ENCODE measurements around the gene REP15. TPM values are rescaled to one million over a fixed set of nuclear protein-coding genes. Genes with fewer than 3 reads are reported as not detected.
"Not testable (repeated sequence)": the region's sequence is repeated elsewhere in the genome, so short reads cannot be mapped to it uniquely, and the experiment has no call there.

Gene REP15
- total RNA-seq, 1 experiment from 2014 or later: 1.3 TPM

DNA sequence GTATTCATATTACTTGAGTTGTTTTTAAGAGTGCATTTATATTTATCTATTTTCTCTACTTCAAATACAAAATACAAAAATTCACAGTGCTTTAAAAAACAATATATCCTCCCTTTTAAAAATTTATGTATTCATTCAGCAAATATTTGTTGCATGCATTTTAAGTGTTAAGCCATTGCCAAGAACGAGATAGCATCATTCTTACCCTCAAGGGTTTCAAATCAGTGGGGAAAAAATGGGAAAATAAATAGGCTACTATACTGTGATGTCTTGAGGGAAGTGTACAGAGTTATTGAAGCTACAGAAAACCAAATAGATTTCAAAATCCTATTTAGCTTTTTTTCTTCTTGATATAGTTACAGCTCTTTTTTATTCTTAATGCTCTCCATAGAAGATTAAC is 37.5 kb downstream of the REP15 start:
- peaks cover 2 to 45% (median 38%) of the 10 kb centered on the region in 3 experiments; a peak in 6 of 7 replicates for H3K36me3 Mint-ChIP-seq (ENCODE audit: insufficient read depth in 1 of 3, low read depth in 3 of 3)
- no peak overlapping the region for H2BK20ac ChIP-seq (ENCODE audit: low read depth, low read length, poor library complexity, severe bottlenecking)

DNA sequence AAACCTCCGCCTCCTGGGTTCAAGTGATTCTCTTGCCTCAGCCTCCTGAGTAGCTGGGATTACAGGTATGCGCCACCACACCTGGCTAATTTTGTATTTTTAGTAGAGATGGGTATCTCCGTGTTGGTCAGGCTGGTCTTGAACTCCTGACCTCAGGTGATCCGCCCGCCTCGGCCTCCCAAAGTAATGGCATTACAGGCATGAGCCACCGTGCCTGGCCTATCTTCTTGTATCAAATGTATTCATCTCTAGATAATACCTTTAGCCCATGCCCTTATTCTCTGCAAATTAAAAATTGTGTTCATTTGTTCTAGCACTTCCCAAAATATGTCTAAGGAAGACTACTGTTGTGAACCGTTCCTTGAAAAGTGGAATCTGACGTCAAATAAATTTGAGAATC is 38.1 kb downstream of the REP15 start:
- not testable (repeated sequence) for H2BK12ac ChIP-seq (ENCODE audit: insufficient read length, low read depth, low read length); DNase-seq; H3K23me2 ChIP-seq (ENCODE audit: insufficient read length, low read depth, low read length, poor library complexity, severe bottlenecking); H2AK5ac ChIP-seq (ENCODE audit: insufficient read length, low read length); H4K5ac ChIP-seq (ENCODE audit: insufficient read length, low read depth, low read length); H3K27ac Mint-ChIP-seq; H3K4me1 ChIP-seq (ENCODE audit: insufficient read depth, low read length); H2BK120ac ChIP-seq (ENCODE audit: low read depth, low read length, poor library complexity, severe bottlenecking); H3K4me2 ChIP-seq (ENCODE audit: insufficient read depth, insufficient read length, low read length); H4K20me1 ChIP-seq (ENCODE audit: control insufficient read depth, insufficient read depth, insufficient read length); H3K4me1 Mint-ChIP-seq; H3T11ph ChIP-seq (ENCODE audit: low read length); H2BK5ac ChIP-seq (ENCODE audit: insufficient read length, low read length); H3K9me3 ChIP-seq (ENCODE audit: control insufficient read depth, low read depth, low read length); H3K4ac ChIP-seq (ENCODE audit: low read depth, low read length); H4K91ac ChIP-seq (ENCODE audit: insufficient read length, low read depth, low read length); H3K23ac ChIP-seq (ENCODE audit: insufficient read length, low read depth, low read length); H2BK20ac ChIP-seq (ENCODE audit: low read depth, low read length, poor library complexity, severe bottlenecking); H3K27me3 Mint-ChIP-seq (ENCODE audit: low read depth); H3K14ac ChIP-seq (ENCODE audit: insufficient read depth, low read length); H3K27ac ChIP-seq (ENCODE audit: insufficient read length, low read depth, low read length); H3K79me2 ChIP-seq (ENCODE audit: insufficient read depth, low read length); H3K27me3 ChIP-seq (ENCODE audit: insufficient read depth, low read length); H3K4me3 Mint-ChIP-seq; H3K18ac ChIP-seq (ENCODE audit: insufficient read length, low read depth, low read length); H4K8ac ChIP-seq (replicated peaks; ENCODE audit: insufficient read length, low read depth, low read length); H3K79me1 ChIP-seq (ENCODE audit: insufficient read depth, low read depth, low read length, poor library complexity, severe bottlenecking); H2AFZ ChIP-seq (ENCODE audit: low read length); H3K56ac ChIP-seq (ENCODE audit: insufficient read length, low read depth, low read length); H3K9me3 Mint-ChIP-seq; H2BK15ac ChIP-seq (ENCODE audit: low read depth, low read length); H3K9ac ChIP-seq (ENCODE audit: extremely low read depth, insufficient read length, low read length)
- peaks cover 2 to 48% (median 38%) of the 10 kb centered on the region in 3 experiments; a peak in 6 of 7 replicates for H3K36me3 Mint-ChIP-seq (ENCODE audit: insufficient read depth in 1 of 3, low read depth in 3 of 3)
- WGBS (ENCODE audit: extremely low coverage, insufficient read length, low lambda C conversion rate): no CpG with 5 or more reads among the region's 9 CpGs

More for the DNA sequence above, 37.5 kb downstream of the REP15 start:
- Histone ChIP-seq H3K4me2 (ENCODE audit: insufficient read depth, insufficient read length, low read length) (no peak overlapping the region), H2BK120ac (ENCODE audit: low read depth, low read length, poor library complexity, severe bottlenecking) (no peak overlapping the region), H3K79me2 (ENCODE audit: insufficient read depth, low read length) (no peaks in the 10 kb centered on the region), H4K8ac (replicated peaks; ENCODE audit: insufficient read length, low read depth, low read length) (no peak overlapping the region), H3K79me1 (ENCODE audit: insufficient read depth, low read depth, low read length, poor library complexity, severe bottlenecking) (peaks cover 3% of the 10 kb centered on the region), H4K91ac (ENCODE audit: insufficient read length, low read depth, low read length) (no peak overlapping the region), H3K27ac (ENCODE audit: insufficient read length, low read depth, low read length) (no peak overlapping the region), H2BK5ac (ENCODE audit: insufficient read length, low read length) (no peak overlapping the region), H3K9ac (ENCODE audit: extremely low read depth, insufficient read length, low read length) (no peak overlapping the region), H2BK15ac (ENCODE audit: low read depth, low read length) (no peak overlapping the region), H2AK5ac (ENCODE audit: insufficient read length, low read length) (no peak overlapping the region), H3K23ac (ENCODE audit: insufficient read length, low read depth, low read length) (no peak overlapping the region), H3K18ac (ENCODE audit: insufficient read length, low read depth, low read length) (no peak overlapping the region), H3K14ac (ENCODE audit: insufficient read depth, low read length) (no peak overlapping the region), H3K23me2 (ENCODE audit: insufficient read length, low read depth, low read length, poor library complexity, severe bottlenecking) (no peaks in the 10 kb centered on the region), H4K20me1 (ENCODE audit: control insufficient read depth, insufficient read depth, insufficient read length) (no peaks in the 10 kb centered on the region), H3K27me3 (ENCODE audit: insufficient read depth, low read length) (no peaks in the 10 kb centered on the region), H3K56ac (ENCODE audit: insufficient read length, low read depth, low read length) (no peak overlapping the region), H2AFZ (ENCODE audit: low read length) (no peak overlapping the region), H3K4ac (ENCODE audit: low read depth, low read length) (no peak overlapping the region), H3T11ph (ENCODE audit: low read length) (no peak overlapping the region), H2BK12ac (ENCODE audit: insufficient read length, low read depth, low read length) (no peak overlapping the region), H3K4me1 (ENCODE audit: insufficient read depth, low read length) (no peaks in the 10 kb centered on the region), H3K9me3 (ENCODE audit: control insufficient read depth, low read depth, low read length) (no peaks in the 10 kb centered on the region), H4K5ac (ENCODE audit: insufficient read length, low read depth, low read length) (no peak overlapping the region)
- H3K27ac Mint-ChIP-seq: no peak overlapping the region
- H3K27me3 Mint-ChIP-seq (ENCODE audit: low read depth): no peaks in the 10 kb centered on the region
- no peak for DNase-seq
- H3K9me3 Mint-ChIP-seq: no peaks in the 10 kb centered on the region
- no CpG with 5 or more reads among the region's 1 CpG for WGBS (ENCODE audit: extremely low coverage, insufficient read length, low lambda C conversion rate)
- no peak overlapping the region for H3K4me3 Mint-ChIP-seq
- TF ChIP-seq, protein P1, sequence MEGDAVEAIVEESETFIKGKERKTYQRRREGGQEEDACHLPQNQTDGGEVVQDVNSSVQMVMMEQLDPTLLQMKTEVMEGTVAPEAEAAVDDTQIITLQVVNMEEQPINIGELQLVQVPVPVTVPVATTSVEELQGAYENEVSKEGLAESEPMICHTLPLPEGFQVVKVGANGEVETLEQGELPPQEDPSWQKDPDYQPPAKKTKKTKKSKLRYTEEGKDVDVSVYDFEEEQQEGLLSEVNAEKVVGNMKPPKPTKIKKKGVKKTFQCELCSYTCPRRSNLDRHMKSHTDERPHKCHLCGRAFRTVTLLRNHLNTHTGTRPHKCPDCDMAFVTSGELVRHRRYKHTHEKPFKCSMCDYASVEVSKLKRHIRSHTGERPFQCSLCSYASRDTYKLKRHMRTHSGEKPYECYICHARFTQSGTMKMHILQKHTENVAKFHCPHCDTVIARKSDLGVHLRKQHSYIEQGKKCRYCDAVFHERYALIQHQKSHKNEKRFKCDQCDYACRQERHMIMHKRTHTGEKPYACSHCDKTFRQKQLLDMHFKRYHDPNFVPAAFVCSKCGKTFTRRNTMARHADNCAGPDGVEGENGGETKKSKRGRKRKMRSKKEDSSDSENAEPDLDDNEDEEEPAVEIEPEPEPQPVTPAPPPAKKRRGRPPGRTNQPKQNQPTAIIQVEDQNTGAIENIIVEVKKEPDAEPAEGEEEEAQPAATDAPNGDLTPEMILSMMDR (conservative IDR thresholded peaks at IDR 0.05): no peak
- H3K4me1 Mint-ChIP-seq: no peaks in the 10 kb centered on the region
